ENCODE data around the gene ACTG2.

The ACTG2 gene

DNA sequence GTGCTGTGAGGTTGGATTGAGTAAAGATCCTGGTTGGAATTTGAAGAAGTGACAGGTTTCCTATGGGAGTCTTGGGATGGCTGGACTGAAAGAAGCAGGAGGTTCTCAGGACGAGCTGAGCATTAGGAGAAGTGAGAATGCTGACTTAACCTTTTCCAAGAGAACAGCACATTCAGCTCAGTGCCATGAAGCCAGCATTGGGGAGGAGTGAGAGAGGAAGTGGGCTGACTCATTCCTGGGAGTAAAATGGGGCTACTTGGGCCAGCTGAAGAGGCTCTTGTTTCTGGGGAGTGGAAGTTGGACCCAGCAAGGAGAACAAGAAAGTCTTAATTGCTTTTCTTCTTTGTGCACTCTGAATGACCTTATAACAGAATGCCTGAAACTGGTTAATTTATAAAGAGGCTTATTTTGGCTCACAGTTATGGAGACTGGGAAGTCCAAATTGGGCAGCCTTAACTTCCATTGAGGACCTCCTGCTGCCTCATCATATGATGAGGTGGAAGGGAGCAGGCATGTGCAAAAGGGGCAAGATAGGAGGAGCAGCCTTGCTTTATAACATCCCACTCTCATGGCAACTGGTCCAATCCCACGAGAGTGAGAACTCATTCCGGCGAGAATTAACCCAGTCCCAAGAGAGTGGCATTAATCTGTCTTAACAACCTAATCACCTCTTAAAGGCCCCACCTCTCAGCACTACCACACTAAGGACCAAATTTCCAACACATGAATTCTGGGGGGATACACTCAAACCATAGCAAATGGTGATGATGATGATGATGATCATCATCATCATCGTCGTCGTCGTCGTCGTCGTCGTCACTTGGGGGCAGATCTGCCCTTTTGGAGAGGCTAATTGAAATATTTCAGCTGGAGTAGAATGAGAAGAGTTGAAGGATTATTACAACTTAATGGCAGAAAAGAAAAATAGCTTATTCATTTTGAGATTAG lies 60.0 kb downstream of the ACTG2 start:
- H3K4me3 ChIP-seq (ENCODE audit: control insufficient read depth, low read depth, low read length) = no peak overlapping the region
- TF ChIP-seq, protein P1, sequence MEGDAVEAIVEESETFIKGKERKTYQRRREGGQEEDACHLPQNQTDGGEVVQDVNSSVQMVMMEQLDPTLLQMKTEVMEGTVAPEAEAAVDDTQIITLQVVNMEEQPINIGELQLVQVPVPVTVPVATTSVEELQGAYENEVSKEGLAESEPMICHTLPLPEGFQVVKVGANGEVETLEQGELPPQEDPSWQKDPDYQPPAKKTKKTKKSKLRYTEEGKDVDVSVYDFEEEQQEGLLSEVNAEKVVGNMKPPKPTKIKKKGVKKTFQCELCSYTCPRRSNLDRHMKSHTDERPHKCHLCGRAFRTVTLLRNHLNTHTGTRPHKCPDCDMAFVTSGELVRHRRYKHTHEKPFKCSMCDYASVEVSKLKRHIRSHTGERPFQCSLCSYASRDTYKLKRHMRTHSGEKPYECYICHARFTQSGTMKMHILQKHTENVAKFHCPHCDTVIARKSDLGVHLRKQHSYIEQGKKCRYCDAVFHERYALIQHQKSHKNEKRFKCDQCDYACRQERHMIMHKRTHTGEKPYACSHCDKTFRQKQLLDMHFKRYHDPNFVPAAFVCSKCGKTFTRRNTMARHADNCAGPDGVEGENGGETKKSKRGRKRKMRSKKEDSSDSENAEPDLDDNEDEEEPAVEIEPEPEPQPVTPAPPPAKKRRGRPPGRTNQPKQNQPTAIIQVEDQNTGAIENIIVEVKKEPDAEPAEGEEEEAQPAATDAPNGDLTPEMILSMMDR (conservative IDR thresholded peaks at IDR 0.05; ENCODE audit: control insufficient read depth, insufficient read depth, low read depth, low read length) = no peak
- peak; percentile 73 for DNase-seq (ENCODE audit: low read depth)

GRCh38 chr2:73956218-73956865 lies 63.5 kb downstream of the ACTG2 start:
- DNase-seq (ENCODE audit: low read depth) = no peak
- TF ChIP-seq, protein P1 (conservative IDR thresholded peaks at IDR 0.05; ENCODE audit: control insufficient read depth, insufficient read depth, low read depth, low read length) = no peak
- H3K4me3 ChIP-seq (ENCODE audit: control insufficient read depth, low read depth, low read length) = no peak overlapping the region

DNA sequence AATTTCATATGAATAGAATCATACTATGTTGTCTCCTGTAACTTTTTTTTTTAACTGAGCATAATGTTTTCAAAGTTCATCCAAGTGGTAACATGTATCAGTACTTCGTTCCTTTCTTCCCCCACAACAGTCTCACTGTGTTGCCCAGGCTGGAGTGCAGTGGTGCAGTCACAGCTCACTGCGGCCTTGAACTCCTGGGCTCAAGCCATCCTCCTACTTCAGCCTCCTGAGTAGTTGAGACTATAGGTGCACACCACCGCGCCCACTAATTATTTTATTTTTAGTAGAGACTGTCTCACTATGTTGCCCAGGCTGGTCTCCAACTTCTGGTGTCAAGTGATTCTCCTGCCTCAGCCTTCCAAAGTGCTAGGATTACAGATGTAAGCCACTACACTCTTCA lies 68.5 kb downstream of the ACTG2 start:
- TF ChIP-seq, protein P1 (conservative IDR thresholded peaks at IDR 0.05; ENCODE audit: control insufficient read depth, insufficient read depth, low read depth, low read length) = no peak
- no peak overlapping the region for H3K4me3 ChIP-seq (ENCODE audit: control insufficient read depth, low read depth, low read length)
- DNase-seq (ENCODE audit: low read depth) = no peak

GRCh38 chr2:73961823-73962615 lies 69.2 kb downstream of the ACTG2 start:
- no peak overlapping the region for H3K4me3 ChIP-seq (ENCODE audit: control insufficient read depth, low read depth, low read length)
- DNase-seq (ENCODE audit: low read depth) = no peak
- TF ChIP-seq, protein P1 (conservative IDR thresholded peaks at IDR 0.05; ENCODE audit: control insufficient read depth, insufficient read depth, low read depth, low read length) = no peak

GRCh38 chr2:73962798-73963197 lies 70.0 kb downstream of the ACTG2 start:
- no peak overlapping the region for H3K4me3 ChIP-seq (ENCODE audit: control insufficient read depth, low read depth, low read length)
- TF ChIP-seq, protein P1 (conservative IDR thresholded peaks at IDR 0.05; ENCODE audit: control insufficient read depth, insufficient read depth, low read depth, low read length) = no peak

GRCh38 chr2:73963385-73964120 lies 70.7 kb downstream of the ACTG2 start:
- no peak overlapping the region for H3K4me3 ChIP-seq (ENCODE audit: control insufficient read depth, low read depth, low read length)
- TF ChIP-seq, protein P1 (conservative IDR thresholded peaks at IDR 0.05; ENCODE audit: control insufficient read depth, insufficient read depth, low read depth, low read length) = no peak
- no peak for DNase-seq (ENCODE audit: low read depth)

More at GRCh38 chr2:73962798-73963197, 70.0 kb downstream of the ACTG2 start:
- no peak for DNase-seq (ENCODE audit: low read depth)
